ENCODE data around the gene MPZL3. TPM values are rescaled to one million over a fixed set of nuclear protein-coding genes. Genes with fewer than 3 reads are reported as not detected.

Gene MPZL3
- polyA plus RNA-seq, 1 donor (not counting 4 experiments of a cell fraction or from before 2014, with no cell fraction given) = 7.9 TPM

DNA sequence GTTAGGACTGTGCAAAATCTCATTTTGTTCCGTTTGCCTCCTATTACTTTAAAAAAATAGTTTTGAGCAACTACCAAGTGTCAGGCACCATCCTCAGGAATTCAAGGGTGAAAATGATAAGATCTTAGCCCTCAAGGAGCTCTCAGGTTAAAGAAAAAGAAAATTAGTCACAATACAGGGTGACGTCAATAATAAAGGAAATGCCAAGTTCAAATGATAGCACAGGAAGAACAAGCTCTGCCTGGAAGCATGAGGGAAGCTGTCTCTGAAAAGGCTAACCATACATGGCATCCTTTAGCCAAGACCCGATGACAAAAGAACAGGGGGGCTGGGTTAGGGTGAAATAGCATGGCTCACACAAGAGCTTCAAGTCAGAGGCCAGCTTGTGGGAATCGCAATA, 23.0 kb upstream of the MPZL3 start:
- DNase-seq (ENCODE audit: low read depth, low spot score) (peak; percentile 59), FAIRE-seq (peak; percentile 97)
- peak overlapping the region; percentile 59 for H3K4me2 ChIP-seq (ENCODE audit: control insufficient read depth, extremely low read depth, insufficient read depth, low read depth, low read length)
- no peak overlapping the region for H3K4me3 ChIP-seq (ENCODE audit: control insufficient read depth in 2 of 3, extremely low read depth in 1 of 3, insufficient read depth in 2 of 3, low read depth in 1 of 3, low read length in 3 of 3)
- H3K27me3 ChIP-seq (ENCODE audit: control insufficient read depth, extremely low read depth, insufficient read depth, low read length) = no peaks in the 10 kb centered on the region
- H3K36me3 ChIP-seq (ENCODE audit: control insufficient read depth in 2 of 2, extremely low read depth in 1 of 2, insufficient read depth in 2 of 2, low read length in 2 of 2) = no peaks in the 10 kb centered on the region
- dilution Hi-C loops (cut with MboI; ENCODE audit: extremely low pct_ligation_motif_present, low sequenced_read_pairs) = no loop called here
- H3K27ac ChIP-seq (ENCODE audit: control insufficient read depth, insufficient read depth, low read length) = peak overlapping the region; percentile 62
- H3K4me1 ChIP-seq (ENCODE audit: control insufficient read depth, extremely low read depth, insufficient read depth, low read length) = peaks cover 45% of the 10 kb centered on the region
- H3K9me1 ChIP-seq (ENCODE audit: control insufficient read depth, extremely low read depth, insufficient read depth, low read length) = no peaks in the 10 kb centered on the region
- no peaks in the 10 kb centered on the region for H3K79me2 ChIP-seq (ENCODE audit: control insufficient read depth, insufficient read depth, low read length)
- H3K9ac ChIP-seq (ENCODE audit: control insufficient read depth, extremely low read depth, insufficient read depth, low read length) = no peak overlapping the region
- H4K20me1 ChIP-seq (ENCODE audit: control insufficient read depth, extremely low read depth, insufficient read depth, low read length) = no peaks in the 10 kb centered on the region
- TF ChIP-seq EZH2 (IDR thresholded peaks at IDR 0.05; ENCODE audit: low read length) = no peak
- TF ChIP-seq, protein P1, sequence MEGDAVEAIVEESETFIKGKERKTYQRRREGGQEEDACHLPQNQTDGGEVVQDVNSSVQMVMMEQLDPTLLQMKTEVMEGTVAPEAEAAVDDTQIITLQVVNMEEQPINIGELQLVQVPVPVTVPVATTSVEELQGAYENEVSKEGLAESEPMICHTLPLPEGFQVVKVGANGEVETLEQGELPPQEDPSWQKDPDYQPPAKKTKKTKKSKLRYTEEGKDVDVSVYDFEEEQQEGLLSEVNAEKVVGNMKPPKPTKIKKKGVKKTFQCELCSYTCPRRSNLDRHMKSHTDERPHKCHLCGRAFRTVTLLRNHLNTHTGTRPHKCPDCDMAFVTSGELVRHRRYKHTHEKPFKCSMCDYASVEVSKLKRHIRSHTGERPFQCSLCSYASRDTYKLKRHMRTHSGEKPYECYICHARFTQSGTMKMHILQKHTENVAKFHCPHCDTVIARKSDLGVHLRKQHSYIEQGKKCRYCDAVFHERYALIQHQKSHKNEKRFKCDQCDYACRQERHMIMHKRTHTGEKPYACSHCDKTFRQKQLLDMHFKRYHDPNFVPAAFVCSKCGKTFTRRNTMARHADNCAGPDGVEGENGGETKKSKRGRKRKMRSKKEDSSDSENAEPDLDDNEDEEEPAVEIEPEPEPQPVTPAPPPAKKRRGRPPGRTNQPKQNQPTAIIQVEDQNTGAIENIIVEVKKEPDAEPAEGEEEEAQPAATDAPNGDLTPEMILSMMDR (optimal IDR thresholded peaks at IDR 0.05 in 1 of 3, IDR thresholded peaks at IDR 0.05 in 1 of 3, conservative IDR thresholded peaks at IDR 0.05 in 1 of 3; ENCODE audit: extremely low read depth in 1 of 3, insufficient read depth in 2 of 3, low read length in 3 of 3) = no peak
- H2AFZ ChIP-seq (ENCODE audit: control insufficient read depth, low read length) = no peak overlapping the region
- no peaks in the 10 kb centered on the region for H3K9me3 ChIP-seq (ENCODE audit: control insufficient read depth, low read depth, low read length)

GRCh38 chr11:118274186-118274585, 22.0 kb upstream of the MPZL3 start:
- H3K9me3 ChIP-seq (ENCODE audit: control insufficient read depth, low read depth, low read length) = no peaks in the 10 kb centered on the region
- DNase-seq (ENCODE audit: low read depth, low spot score) (no peak), FAIRE-seq (peak; percentile 56)
- no peak for TF ChIP-seq EZH2 (IDR thresholded peaks at IDR 0.05; ENCODE audit: low read length)
- TF ChIP-seq, protein P1 (optimal IDR thresholded peaks at IDR 0.05 in 1 of 3, IDR thresholded peaks at IDR 0.05 in 1 of 3, conservative IDR thresholded peaks at IDR 0.05 in 1 of 3; ENCODE audit: extremely low read depth in 1 of 3, insufficient read depth in 2 of 3, low read length in 3 of 3) = no peak
- dilution Hi-C loops (cut with MboI; ENCODE audit: extremely low pct_ligation_motif_present, low sequenced_read_pairs) = no loop called here
- H3K4me1 ChIP-seq (ENCODE audit: control insufficient read depth, extremely low read depth, insufficient read depth, low read length) = peaks cover 45% of the 10 kb centered on the region
- no peak overlapping the region for H3K9ac ChIP-seq (ENCODE audit: control insufficient read depth, extremely low read depth, insufficient read depth, low read length)
- peak overlapping the region in 1 of 3 experiments; percentile 4 for H3K4me3 ChIP-seq (ENCODE audit: control insufficient read depth in 2 of 3, extremely low read depth in 1 of 3, insufficient read depth in 2 of 3, low read depth in 1 of 3, low read length in 3 of 3)
- no peaks in the 10 kb centered on the region for H4K20me1 ChIP-seq (ENCODE audit: control insufficient read depth, extremely low read depth, insufficient read depth, low read length)
- peak overlapping the region; percentile 62 for H3K27ac ChIP-seq (ENCODE audit: control insufficient read depth, insufficient read depth, low read length)
- peak overlapping the region; percentile 59 for H3K4me2 ChIP-seq (ENCODE audit: control insufficient read depth, extremely low read depth, insufficient read depth, low read depth, low read length)
- no peaks in the 10 kb centered on the region for H3K36me3 ChIP-seq (ENCODE audit: control insufficient read depth in 2 of 2, extremely low read depth in 1 of 2, insufficient read depth in 2 of 2, low read length in 2 of 2)
- no peaks in the 10 kb centered on the region for H3K27me3 ChIP-seq (ENCODE audit: control insufficient read depth, extremely low read depth, insufficient read depth, low read length)
- no peaks in the 10 kb centered on the region for H3K79me2 ChIP-seq (ENCODE audit: control insufficient read depth, insufficient read depth, low read length)
- H3K9me1 ChIP-seq (ENCODE audit: control insufficient read depth, extremely low read depth, insufficient read depth, low read length) = no peaks in the 10 kb centered on the region
- H2AFZ ChIP-seq (ENCODE audit: control insufficient read depth, low read length) = peak overlapping the region; percentile 45

Data from keratinocyte (primary cell).